NCI-H2107 (cell line): ENCODE data around the gene ACLY.
"Not testable (repeated sequence)": the region's sequence is repeated elsewhere in the genome, so short reads cannot be mapped to it uniquely, and the experiment has no call there.

ENCODE experiments used
- DNase-seq: peaks from one replicate; lab custom pipeline; 2025; lab: John Stamatoyannopoulos, UW

The ACLY gene

GRCh38 chr17:41939693-41940090 lies 20.9 kb upstream of the ACLY start:
- DNase-seq: no peak

- DNase-seq: no peak
Measured at GRCh38 chr17:41939044-41939692, 20.4 kb upstream of the ACLY start.

GRCh38 chr17:41937970-41938954 lies 19.5 kb upstream of the ACLY start:
- DNase-seq: no peak

- no peak for DNase-seq
Measured at GRCh38 chr17:41935641-41936040, 16.9 kb upstream of the ACLY start.

DNA sequence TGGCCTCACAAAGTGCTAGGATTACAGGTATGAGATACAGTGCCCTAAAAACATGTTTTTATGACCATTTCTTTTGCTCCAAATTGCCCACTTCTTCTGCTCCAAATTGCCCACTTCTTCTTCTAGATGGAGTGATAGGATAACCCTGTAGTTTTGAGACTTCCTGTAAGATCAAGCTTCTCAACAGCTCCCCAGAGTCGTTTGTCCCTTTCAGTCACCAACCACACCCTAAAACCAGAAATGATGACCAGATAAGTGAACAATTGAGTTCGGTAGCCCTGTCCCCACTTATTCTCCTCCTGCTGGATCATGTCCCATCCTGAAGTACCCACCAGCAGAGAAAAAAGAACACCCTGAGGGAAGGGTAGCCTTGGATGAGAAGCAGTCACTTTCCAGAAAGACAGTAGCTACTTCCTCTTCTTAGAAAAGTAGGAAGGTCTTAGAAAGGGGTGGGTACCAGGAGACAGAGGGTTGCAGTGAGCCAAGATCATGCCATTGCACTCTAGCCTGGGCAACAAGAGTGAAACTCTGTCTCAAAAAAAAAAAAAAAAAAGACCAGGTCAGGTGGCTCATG lies 14.2 kb upstream of the ACLY start:
- no peak for DNase-seq

GRCh38 chr17:41931715-41932114 lies 13.0 kb upstream of the ACLY start:
- DNase-seq: not testable (repeated sequence)

DNA sequence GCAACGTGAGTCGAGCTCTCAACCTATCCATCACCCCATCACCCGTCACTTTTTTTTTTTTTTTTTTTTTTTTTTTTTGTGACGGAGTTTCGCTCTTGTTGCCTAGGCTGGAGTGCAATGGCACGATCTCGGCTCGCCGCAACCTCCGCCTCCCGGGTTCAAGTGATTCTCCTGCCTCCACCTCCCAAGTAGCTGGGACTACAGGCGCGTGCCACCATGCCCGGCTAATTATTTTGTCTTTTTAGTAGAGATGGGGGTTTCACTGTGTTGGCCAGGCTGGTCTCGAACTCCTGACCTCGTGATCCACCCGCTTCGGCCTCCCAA lies 12.0 kb upstream of the ACLY start:
- not testable (repeated sequence) for DNase-seq

- DNase-seq: peak; percentile 78
Measured at GRCh38 chr17:41930009-41930832, 11.5 kb upstream of the ACLY start, which contains the start of gene ODAD4. ODAD4 (plus strand) TSS chr17:41930617; CDS start chr17:41930724, 107 bp downstream.

GRCh38 chr17:41928693-41929251 lies 10.0 kb upstream of the ACLY start:
- DNase-seq: no peak

- no peak for DNase-seq
Measured at GRCh38 chr17:41925991-41926590, 7.3 kb upstream of the ACLY start.

DNA sequence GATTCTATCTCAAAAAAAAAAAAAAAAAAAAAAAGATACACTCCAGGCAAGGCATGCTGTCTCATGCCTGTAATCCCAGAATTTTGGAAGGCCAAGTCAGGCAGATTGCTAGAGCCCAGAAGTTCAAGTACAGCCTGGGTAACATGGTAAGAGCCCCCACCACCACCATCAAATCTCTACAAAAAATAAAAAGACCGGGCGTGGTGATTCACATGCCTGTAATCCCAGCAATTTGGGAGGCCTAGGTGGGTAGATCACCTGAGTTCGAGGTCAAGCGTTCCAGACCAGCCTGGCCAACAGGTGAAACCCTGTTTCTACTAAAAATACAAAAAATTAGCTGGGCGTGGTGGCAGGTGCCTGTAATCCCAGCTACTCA lies 1.8 kb upstream of the ACLY start:
- DNase-seq: no peak

DNA sequence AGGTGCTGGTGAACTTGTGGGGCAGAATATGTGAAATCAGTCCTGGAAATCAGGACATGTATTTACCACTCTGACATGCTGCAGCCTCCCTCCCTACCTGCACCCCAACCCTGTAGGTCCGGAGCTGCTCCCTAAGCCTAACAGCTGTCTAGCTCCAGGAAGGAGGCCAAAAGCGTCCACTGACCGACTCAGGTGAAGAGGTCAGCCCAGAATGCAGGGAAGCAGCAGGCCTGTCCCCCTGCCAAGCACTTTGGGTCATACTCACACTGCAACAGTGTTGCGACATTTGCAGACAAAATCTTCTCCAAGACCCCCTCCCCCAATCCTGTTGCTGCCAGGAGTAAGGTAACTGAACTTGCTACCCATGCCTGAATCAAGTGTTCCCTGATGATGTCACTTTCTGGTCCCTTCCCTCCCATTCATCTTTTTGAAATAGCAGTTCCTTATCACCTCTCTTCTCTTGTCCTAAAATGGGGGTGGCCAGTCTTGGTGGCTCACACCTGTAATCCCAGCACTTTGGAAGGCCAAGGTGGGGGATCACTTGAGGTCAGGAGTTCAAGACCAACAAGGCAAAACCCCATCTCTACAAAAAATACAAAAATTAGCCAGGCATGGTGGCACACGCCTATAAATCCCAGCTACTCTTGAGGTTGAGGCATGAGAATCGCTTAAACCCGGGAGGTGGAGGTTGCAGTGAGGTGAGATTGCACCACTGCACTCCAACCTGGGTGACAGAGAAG lies 1.3 kb upstream of the ACLY start:
- DNase-seq: no peak

DNA sequence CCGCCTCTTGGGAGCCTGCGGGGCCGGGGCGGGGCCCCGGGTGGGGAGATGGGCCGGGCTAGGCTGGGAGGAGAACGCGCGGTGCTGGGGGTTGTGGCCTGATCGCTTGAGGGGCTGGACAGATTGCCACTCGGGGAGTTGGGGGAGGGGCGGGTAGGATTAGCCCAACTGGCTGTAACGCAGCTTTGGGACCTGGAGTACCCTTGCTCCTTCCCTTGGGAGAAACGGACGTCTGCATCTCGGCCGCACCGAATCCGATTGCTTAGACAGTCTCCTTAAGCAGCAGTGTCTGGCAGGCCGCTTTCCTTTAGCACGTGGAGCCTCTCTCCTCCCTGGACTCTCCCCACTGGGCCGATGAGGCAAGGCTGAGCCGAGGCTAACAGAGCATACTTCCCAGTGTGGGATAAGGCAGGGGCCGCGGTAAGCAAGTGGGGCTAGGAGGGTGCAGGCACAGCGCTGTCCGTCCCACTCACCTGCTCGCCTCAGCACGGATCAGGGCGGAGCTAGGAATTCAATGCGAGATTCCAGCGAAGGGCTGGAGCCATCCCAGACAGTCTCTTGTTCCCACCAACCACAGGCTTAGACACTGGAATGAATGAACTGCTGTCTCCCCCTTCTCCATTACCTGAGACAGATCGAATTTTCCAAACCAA lies 540 bp upstream of the ACLY start:
- DNase-seq: peak; percentile 26

DNA sequence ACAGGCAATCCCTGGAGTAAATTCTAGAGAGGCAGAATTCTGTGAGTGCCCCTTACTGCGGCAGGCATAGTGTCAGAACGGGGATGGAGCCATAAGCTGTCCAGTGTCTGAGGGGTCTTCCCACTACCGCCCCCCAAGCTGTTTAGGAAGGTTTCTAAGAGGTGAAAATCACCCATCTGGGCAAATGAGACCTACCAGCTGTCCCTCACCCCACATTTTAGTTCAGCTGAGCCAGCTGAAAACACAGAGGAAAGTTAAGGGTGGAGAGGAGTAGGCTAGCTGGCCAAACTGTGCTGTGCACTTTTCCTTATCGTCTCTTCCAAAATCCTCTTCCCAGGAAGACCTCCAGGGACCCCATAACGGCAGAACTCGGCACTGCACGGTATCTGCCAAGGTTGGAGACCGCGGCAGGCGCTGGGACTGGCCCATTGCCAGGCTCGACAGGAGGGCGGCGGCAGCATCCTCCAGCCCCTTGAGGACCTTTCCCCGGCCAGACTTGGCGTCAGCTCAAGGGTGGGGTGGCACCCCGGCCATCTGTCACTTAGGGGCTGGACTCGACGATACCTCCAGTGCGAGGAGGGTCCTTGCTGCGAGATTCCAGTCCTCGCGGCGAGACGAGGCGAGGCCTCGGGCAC lies 955 bp downstream of the ACLY start:
- no peak for DNase-seq

DNA sequence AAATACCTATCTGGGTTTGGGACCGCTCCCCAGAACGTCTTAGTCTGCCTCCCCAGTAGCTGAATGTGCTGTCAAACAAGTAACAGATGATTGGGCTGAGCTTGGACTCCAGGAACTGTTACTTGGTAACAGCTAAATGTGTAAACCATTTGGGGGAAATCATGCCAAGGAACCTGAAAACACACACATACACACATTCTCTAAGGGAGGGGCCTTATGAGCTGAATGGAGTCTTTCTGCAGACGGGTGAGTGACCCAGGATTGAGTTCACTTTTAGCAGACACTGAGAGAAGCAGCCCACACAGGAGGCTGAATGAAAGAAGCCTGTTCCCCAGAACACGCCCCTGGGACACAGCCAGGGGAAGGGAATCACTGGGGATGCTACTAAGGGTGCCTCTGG lies 1.6 kb downstream of the ACLY start:
- no peak for DNase-seq

DNA sequence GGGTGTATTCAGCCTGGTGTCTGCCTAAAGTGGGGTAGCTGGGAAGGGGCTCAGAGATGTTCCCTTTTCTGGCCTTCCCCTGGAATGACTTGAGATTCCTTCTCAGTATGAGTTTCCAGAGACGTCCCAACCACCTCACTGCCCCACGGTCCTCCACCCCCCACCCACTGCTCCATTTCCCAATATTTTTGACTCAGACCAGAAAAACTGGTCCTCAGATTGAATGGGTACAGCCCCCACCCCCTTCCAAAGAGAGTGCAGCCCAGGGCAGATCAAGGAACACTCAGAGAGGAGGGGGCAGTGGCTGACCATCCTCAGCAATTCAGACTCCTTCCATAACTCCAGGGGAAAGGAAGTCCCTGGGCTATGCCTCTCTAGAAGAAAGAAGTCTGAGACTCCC lies 3.2 kb downstream of the ACLY start:
- DNase-seq: no peak

DNA sequence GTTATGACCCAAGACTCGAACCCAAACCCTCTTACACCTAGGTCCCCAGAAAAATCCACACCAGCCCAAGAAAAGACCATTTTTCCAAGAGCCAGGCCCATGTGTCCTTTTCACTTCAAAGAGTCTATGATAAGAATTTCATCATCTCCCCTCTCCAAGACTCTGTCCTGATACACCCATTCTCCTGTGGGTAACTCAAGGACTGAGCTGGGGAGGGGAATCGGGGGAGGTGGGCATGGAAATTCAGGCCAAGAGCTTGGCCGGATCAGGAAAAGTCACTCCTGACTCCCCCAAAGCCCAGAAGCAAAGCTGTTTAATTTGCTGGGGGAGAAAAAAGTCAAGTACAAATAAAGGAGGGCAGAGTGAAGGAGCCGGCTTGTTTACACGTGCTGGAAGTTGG lies 3.7 kb downstream of the ACLY start:
- no peak for DNase-seq

GRCh38 chr17:41914358-41914766 lies 4.4 kb downstream of the ACLY start:
- DNase-seq: no peak

- DNase-seq: no peak
Measured at GRCh38 chr17:41913798-41914197, 5.0 kb downstream of the ACLY start.

- no peak for DNase-seq
Measured at GRCh38 chr17:41912925-41913324, 5.8 kb downstream of the ACLY start.
